OCI-LY3 (cell line): ENCODE data around the gene C8B.

ENCODE experiments used
- EZH2phosphoT487 ChIP-seq: fragments of 200-600 bp; shearing (Covaris generic); IDR thresholded peaks from 2 replicates; pipeline ENCODE4 v1.6.1; 2018; ENCODE audit warnings: antibody characterized with exemption, mixed run types, low read depth
- TF ChIP-seq, protein P1 (sequence below): fragments of 200-600, 300-600 bp; sonication (generic); IDR thresholded peaks from 2 replicates; pipeline ENCODE4 v1.5.1; 2014; ENCODE audit warnings: antibody characterized with exemption, low read length, low read depth

DNA sequence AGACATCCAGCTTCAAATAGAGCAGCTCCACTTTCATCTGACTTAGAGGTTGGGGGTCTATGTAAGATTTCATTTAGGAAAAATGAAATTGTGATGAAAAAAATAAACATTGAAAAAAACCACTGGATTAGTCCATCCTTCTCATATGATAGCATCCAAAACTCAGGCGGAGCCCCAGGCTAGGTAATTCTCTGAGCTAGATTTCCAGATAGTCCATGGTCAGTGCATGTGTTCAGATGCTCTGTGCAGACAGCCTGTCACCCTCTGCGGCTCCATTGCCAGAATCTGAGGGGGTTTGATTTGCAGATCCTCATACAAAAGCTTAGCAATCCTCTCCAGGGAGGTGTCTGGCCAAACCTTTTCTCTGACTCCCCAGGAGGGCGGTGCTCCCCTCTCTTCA lies 49.2 kb downstream of the C8B start:
- TF ChIP-seq, protein P1, sequence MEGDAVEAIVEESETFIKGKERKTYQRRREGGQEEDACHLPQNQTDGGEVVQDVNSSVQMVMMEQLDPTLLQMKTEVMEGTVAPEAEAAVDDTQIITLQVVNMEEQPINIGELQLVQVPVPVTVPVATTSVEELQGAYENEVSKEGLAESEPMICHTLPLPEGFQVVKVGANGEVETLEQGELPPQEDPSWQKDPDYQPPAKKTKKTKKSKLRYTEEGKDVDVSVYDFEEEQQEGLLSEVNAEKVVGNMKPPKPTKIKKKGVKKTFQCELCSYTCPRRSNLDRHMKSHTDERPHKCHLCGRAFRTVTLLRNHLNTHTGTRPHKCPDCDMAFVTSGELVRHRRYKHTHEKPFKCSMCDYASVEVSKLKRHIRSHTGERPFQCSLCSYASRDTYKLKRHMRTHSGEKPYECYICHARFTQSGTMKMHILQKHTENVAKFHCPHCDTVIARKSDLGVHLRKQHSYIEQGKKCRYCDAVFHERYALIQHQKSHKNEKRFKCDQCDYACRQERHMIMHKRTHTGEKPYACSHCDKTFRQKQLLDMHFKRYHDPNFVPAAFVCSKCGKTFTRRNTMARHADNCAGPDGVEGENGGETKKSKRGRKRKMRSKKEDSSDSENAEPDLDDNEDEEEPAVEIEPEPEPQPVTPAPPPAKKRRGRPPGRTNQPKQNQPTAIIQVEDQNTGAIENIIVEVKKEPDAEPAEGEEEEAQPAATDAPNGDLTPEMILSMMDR = no peak
- no peak for TF ChIP-seq EZH2phosphoT487
